Prostate gland (tissue), 2 donors: ENCODE data around the gene TMEM201.

ENCODE experiments used
- POLR2AphosphoS5 ChIP-seq: sonication (generic); formaldehyde crosslinking; IDR thresholded peaks from one replicate; pipeline ENCODE4 v1.6.1; 2017; ENCODE audit warnings: antibody characterized with exemption
- TF ChIP-seq, protein P1 (sequence below), 4 experiments: fragments of 200-600 bp in 2 of 4; fragments of 450-650 bp in 2 of 4; sonication (generic) in 2 of 4; IDR thresholded peaks; 1 replicate in 3 of 4; 2 replicates in 1 of 4; pipeline ENCODE4 v1.5.1; 2016 to 2019; ENCODE audit warnings: antibody characterized with exemption in 4 of 4, mild to moderate bottlenecking in 2 of 4, moderate library complexity in 2 of 4

DNA sequence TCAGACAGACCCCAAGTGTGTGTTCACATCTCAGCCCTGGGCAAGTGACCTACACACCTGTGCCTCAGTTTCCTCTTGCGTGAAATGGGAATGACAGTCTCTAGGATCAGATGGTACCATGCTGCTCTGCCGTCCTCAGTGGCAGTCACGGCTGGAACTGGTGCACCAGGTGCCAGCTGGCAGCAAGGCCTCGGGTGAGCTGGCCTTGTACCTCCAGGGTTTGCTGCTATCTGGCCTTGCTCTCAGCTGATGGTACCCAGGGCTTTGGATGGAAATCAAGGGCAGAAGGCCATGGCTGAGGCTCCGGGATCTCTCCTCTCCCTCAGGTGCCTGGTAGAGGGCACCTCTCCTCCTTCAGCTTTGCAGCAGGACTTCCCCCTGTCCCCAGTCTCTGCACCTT lies 21.3 kb downstream of the TMEM201 start:
- TF ChIP-seq, protein P1, sequence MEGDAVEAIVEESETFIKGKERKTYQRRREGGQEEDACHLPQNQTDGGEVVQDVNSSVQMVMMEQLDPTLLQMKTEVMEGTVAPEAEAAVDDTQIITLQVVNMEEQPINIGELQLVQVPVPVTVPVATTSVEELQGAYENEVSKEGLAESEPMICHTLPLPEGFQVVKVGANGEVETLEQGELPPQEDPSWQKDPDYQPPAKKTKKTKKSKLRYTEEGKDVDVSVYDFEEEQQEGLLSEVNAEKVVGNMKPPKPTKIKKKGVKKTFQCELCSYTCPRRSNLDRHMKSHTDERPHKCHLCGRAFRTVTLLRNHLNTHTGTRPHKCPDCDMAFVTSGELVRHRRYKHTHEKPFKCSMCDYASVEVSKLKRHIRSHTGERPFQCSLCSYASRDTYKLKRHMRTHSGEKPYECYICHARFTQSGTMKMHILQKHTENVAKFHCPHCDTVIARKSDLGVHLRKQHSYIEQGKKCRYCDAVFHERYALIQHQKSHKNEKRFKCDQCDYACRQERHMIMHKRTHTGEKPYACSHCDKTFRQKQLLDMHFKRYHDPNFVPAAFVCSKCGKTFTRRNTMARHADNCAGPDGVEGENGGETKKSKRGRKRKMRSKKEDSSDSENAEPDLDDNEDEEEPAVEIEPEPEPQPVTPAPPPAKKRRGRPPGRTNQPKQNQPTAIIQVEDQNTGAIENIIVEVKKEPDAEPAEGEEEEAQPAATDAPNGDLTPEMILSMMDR (IDR thresholded peaks at IDR 0.05), result no peak
- TF ChIP-seq POLR2AphosphoS5, result no peak
